ENCODE data around the gene OS9. TPM values are rescaled to one million over a fixed set of nuclear protein-coding genes. Genes with fewer than 3 reads are reported as not detected.

The OS9 gene
- total RNA-seq, 1 donor from 2014 or later = 284 TPM

GRCh38 chr12:57737467-57738460 is 43.8 kb downstream of the OS9 start:
- peak; percentile 77 for TF ChIP-seq CTCF (IDR thresholded peaks at IDR 0.05)
- H3K4me1 Mint-ChIP-seq (ENCODE audit: low read depth) = peaks cover 22% of the 10 kb centered on the region
- H3K36me3 Mint-ChIP-seq (ENCODE audit: low read depth) = no peaks in the 10 kb centered on the region
- no peak overlapping the region for H3K4me3 Mint-ChIP-seq (ENCODE audit: unreplicated experiment)
- no peak overlapping the region for H3K27ac Mint-ChIP-seq (ENCODE audit: unreplicated experiment)
- no peaks in the 10 kb centered on the region for H3K9me3 Mint-ChIP-seq (ENCODE audit: low read depth)
- peak; percentile 84 for DNase-seq (ENCODE audit: low spot score)
- H3K27me3 Mint-ChIP-seq (ENCODE audit: low read depth) = peaks cover 43% of the 10 kb centered on the region

- peak; percentile 74 for DNase-seq (ENCODE audit: low spot score)
- no peak for TF ChIP-seq CTCF (IDR thresholded peaks at IDR 0.05)
- no peaks in the 10 kb centered on the region for H3K36me3 Mint-ChIP-seq (ENCODE audit: low read depth)
- no peaks in the 10 kb centered on the region for H3K9me3 Mint-ChIP-seq (ENCODE audit: low read depth)
- peaks cover 43% of the 10 kb centered on the region for H3K27me3 Mint-ChIP-seq (ENCODE audit: low read depth)
- H3K4me3 Mint-ChIP-seq (ENCODE audit: unreplicated experiment) = peak within 1 kb of the TSS; percentile 57
- peaks cover 22% of the 10 kb centered on the region for H3K4me1 Mint-ChIP-seq (ENCODE audit: low read depth)
- H3K27ac Mint-ChIP-seq (ENCODE audit: unreplicated experiment) = no peak within 1 kb of the TSS
These were observed 44.8 kb downstream of the OS9 start, which contains the start of gene AGAP2 for GRCh38 chr12:57738661-57739237. Gene AGAP2 (minus strand): TSS chr12:57738742. CDS start chr12:57738246, 496 bp downstream.

DNA sequence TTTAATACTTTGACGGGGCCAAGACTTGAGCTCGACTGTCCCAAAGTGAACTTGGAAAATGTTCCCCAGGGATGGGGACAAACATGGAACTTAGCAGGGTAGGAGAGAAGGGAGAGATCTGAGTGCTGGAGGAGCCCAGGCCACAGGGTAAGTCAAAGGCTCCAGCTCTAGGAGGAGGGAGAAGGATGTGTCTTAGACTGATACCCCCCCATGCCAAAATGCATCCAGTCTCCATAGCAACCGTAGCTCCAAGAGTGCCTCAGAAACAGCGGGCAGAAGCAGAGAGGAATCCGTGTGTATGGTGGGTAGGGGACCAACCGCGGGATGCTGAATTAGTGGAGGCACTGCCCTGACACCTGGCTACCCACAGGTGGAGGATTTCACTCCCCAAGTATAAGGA is 45.5 kb downstream of the OS9 start:
- Mint-ChIP-seq H3K9me3 (ENCODE audit: low read depth) (no peaks in the 10 kb centered on the region), H3K27me3 (ENCODE audit: low read depth) (peaks cover 41% of the 10 kb centered on the region), H3K4me3 (ENCODE audit: unreplicated experiment) (peak overlapping the region; percentile 57), H3K36me3 (ENCODE audit: low read depth) (no peaks in the 10 kb centered on the region), H3K27ac (ENCODE audit: unreplicated experiment) (no peak overlapping the region), H3K4me1 (ENCODE audit: low read depth) (peaks cover 25% of the 10 kb centered on the region)
- DNase-seq (ENCODE audit: low spot score) = no peak
- TF ChIP-seq CTCF (IDR thresholded peaks at IDR 0.05) = no peak

GRCh38 chr12:57739914-57740538 is 46.1 kb downstream of the OS9 start:
- DNase-seq (ENCODE audit: low spot score) = no peak
- Mint-ChIP-seq H3K27ac (ENCODE audit: unreplicated experiment) (no peak overlapping the region), H3K36me3 (ENCODE audit: low read depth) (no peaks in the 10 kb centered on the region), H3K9me3 (ENCODE audit: low read depth) (no peaks in the 10 kb centered on the region), H3K4me3 (ENCODE audit: unreplicated experiment) (no peak overlapping the region), H3K27me3 (ENCODE audit: low read depth) (peaks cover 35% of the 10 kb centered on the region), H3K4me1 (ENCODE audit: low read depth) (peaks cover 30% of the 10 kb centered on the region)
- no peak for TF ChIP-seq CTCF (IDR thresholded peaks at IDR 0.05)
